ENCODE data around the gene APOB.

Gene APOB

DNA sequence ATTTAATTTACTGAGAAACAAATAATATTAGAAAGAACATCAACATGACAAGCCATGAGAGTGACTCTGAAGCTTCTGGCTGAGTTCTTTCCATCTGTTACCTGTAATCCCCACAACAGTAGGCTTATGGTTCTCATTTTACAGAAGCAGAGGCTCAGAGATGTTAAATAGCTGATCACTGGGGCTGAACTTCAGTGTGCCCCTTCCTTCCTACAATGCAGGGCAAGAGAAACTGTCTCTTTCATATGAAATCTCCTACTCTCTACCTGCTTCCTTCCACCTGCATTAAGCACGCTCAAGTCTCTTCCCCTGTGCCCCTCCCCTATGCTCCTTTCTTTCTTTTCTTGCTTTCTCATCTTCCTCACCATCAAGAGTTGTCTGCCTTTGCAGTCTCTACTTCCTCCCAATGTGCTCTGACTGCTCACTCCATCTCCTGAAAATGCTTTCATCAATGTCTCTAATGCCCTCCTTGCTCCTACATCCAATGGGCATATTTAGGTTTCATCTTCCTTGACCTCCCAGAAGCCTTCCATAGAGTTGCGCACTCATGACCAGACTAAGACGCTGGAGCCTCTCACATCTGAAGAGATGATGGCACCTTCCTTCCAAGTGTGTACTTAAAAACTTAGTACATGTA lies 23.7 kb downstream of the APOB start:
- DNase-seq (ENCODE audit: low read depth in 2 of 2): no peak

DNA sequence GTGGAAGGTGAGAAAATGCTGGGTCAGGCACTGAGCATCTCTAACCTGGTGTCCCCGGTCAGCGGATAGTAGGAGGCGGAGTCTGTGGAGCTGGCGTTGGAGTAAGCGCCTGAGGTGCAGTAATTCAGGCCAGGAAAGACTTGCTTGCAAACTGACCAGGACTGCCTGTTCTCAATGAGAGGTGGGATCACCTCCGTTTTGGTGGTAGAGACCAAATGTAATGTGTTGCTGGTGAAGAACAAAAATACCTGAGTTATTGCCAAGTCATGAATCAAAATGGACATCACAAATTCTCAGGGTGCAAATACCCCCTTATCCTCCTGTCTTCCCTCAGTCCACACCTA lies 24.2 kb downstream of the APOB start:
- DNase-seq (ENCODE audit: low read depth in 2 of 2): no peak

DNA sequence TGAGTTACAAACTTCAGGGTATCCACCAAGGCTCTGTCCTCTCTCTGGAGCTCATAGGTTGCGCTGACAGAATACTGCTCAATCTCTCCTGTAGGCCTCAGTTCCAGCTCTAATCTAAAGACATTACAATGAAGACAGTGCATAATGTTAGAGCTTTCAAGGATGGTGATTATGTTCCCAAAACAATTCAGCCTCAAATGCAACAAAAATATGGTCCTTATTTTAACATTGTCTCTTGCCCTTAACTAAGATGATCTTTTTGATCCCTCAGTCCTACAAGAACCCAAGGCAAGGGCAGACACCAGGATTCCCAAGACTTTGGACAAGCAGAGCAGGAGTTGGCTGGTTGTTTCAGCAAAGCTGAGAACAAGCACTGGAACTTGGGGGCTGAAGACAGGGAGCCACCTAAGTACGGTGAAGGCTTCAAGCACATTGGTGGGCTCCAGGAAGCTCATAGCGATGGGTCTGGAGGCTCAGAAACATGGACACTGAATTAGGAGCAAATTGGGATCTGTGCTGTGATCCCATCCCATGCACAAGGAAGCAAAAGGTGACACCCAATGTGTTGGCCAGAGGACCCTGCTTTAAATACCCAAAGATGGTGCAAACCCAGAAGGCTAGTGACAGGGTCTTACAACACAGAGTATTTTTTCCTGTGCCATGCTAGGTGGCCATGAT lies 24.7 kb downstream of the APOB start:
- DNase-seq (ENCODE audit: low read depth in 2 of 2): no peak

GRCh38 chr2:21018290-21018689 lies 25.6 kb downstream of the APOB start:
- DNase-seq (ENCODE audit: low read depth in 2 of 2): no peak

DNA sequence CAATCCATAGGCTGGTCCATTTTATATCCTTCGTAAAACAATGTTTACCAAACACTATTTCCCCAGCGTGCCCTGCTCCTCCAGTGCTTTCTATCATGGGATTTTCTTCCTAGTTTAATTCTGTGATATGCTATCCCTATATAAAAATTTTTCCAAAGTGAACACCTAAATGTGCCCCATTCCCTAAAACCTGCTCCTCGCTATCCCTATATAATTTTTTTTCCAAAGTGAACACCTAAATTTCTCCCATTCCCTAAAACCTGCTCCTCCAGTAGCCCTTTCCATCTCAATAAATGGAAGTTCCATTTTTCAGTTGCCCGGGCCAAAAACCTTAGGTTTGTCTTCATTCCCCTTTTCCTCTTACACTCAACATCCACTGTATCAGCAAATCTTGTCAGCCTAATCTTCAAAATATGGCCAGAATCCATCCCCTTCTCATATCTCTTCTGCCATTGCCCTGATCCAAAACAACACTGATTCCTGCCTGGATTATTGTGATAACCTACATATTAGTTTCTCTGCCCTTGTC lies 26.1 kb downstream of the APOB start:
- DNase-seq (ENCODE audit: low read depth in 2 of 2): no peak

- no peak for DNase-seq (ENCODE audit: low read depth in 2 of 2)
Measured at GRCh38 chr2:21015281-21015645, 28.6 kb downstream of the APOB start.

- DNase-seq (ENCODE audit: low read depth in 2 of 2): no peak
Measured at GRCh38 chr2:21014364-21015280, 29.3 kb downstream of the APOB start.

- DNase-seq (ENCODE audit: low read depth in 2 of 2): no peak
Measured at GRCh38 chr2:21013043-21013816, 30.6 kb downstream of the APOB start.

DNA sequence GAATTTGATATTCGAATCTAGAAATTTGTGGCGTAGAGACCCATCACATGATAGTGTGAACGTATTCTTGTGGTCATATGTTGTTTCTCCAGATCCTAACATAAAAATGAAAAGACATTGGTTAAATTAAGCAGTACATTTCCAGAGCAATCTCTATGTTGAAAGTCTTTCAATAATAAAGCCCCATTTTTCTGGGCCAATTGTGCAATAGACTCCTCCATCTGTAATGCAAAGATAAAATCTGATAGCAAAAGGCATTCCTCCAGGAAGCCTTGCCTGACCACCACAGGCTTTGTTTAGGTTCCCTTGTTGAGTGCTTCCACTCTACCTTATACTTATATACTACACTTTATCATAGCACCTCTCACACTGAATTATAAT lies 31.3 kb downstream of the APOB start:
- no peak for DNase-seq (ENCODE audit: low read depth in 2 of 2)

- DNase-seq (ENCODE audit: low read depth in 2 of 2): no peak
Measured at GRCh38 chr2:21011876-21012556, 31.9 kb downstream of the APOB start.

GRCh38 chr2:21011453-21011852 lies 32.4 kb downstream of the APOB start:
- DNase-seq (ENCODE audit: low read depth in 2 of 2): no peak

DNA sequence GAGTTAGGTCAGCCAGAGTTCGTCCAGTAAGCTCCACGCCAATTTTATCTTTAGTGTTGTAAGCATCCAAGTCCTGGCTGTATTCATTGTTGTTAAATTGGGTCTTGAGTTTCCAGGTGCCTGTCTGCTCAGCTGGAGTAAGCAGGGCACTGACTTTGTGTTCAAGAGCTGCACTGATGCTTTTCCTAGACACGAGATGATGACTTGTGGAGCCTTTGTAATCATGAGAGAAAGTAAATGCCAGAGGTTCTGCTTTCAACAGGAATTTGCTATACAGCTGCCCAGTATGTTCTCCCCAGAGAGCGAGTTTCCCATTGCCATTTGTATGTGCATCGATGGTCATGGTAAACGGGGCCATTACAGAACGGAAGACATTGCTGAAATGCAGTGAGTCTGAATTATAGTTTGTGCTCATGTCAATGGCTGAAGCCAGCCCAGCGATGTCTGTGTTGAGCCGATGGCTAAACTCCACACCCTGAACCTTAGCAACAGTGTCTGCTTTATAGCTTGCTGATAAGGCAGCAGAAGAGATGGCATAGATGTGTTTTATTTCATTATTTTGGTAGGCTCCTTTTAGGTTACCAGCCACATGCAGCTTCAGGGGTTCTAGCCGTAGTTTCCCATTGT lies 32.9 kb downstream of the APOB start:
- DNase-seq (ENCODE audit: low read depth in 2 of 2): no peak

GRCh38 chr2:21009662-21010225 lies 34.1 kb downstream of the APOB start:
- no peak for DNase-seq (ENCODE audit: low read depth in 2 of 2)

- no peak for DNase-seq (ENCODE audit: low read depth in 2 of 2)
Measured at GRCh38 chr2:21008790-21009661, 34.8 kb downstream of the APOB start.

DNA sequence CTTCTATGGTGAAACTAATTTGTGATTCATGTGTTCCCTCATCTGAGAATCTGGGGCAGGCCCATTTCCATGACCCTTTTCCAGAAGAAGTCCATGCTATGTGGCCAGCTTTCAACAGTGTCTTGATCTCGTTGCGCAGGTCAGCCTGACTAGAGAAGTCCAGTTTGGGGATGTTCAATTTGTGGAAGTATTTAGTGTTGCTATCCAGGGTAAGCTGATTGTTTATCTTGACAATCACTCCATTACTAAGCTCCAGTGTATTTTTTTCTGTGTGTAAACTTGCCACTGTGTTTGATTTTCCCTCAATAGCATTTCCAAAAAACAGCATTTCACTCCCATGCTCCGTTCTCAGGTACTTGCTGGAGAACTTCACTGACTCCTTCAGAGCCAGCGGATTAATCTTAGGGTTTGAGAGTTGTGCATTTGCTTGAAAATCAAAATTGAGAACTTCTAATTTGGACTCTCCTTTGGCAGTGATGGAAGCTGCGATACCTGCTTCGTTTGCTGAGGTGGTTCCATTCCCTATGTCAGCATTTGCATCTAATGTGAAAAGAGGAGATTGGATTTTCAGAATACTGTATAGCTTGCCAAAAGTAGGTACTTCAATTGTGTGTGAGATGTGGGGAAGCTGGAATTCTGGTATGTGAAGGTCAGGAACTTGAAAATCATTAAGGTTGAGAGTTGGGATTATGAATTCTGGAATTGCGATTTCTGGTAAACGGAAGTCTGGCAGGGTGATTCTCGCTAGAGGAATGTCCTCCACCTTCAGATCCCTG lies 35.7 kb downstream of the APOB start:
- no peak for DNase-seq (ENCODE audit: low read depth in 2 of 2)

DNA sequence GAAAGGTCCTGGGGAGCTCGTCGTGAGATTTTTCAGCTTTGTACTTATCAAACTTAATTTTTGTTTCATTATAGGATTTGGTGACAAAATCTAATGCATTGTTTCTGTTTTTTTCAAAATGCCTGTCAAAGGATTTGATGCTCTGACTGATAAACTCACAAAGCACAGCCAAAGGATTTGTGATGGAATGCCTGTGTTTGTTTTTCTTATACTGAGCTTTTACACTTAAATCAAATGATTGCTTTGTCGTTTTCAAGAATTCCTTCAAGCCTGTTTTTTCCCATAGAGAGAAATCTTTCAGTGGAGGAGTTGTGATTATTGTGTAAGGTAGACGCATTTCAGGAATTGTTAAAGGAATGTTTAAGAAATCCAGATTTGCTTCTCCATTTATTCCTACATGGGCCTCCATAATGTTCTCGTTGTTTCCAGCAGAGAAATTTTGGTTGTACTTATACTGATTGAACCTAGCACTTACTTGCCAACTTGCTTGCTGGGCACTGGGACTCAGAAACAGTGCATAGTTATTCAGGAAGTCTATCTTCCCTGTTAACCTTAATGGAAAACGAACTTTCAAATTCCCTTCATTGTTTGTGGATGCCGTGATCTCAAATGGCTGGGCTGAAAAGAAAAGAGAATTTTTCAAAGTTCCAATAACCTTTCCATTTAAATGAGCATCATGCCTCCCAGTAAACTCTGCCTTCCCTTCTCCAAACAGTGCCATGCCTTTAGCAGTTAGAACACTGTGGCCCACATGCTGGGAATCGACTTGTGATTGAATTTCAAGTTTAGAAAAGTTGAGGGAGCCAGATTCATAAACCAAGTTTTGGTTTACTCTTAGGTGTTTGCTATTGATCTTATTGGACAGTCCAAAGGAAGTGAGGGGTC lies 36.5 kb downstream of the APOB start:
- DNase-seq (ENCODE audit: low read depth in 2 of 2): no peak

DNA sequence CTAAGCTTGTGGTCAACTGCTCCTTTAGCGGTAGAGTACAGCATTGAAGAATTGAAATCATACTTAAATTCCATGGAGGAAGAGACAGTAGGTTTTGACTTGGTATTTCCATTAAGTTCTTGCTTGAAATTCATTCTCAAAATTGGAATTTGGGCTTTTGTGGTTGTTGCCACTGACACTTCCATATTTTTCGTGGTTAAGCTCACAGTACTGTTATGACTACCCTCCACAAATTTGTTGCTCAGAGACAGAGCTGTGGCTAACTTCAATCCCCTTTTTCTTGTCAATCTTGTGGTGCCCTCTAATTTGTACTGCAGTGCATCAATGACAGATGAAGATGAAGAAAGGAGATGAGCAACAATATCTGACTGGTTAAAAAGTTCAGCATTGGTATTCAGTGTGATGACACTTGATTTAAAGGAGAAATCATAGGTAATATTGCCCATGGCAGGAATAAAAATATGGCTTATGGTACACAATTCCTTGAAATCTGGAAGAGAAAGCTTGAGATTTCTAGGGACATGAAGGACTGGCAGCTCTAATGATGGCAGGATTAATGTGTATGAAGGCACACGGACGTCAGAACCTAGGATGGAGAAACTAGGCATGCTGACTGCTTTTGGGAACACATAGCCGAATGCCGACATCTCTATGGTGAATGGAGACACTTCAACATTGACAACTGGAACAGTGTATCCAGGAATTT lies 37.3 kb downstream of the APOB start:
- no peak for DNase-seq (ENCODE audit: low read depth in 2 of 2)

Measured in stimulated activated CD8-positive, alpha-beta memory T cell treated with anti-CD3 and anti-CD28 coated beads, Interleukin-15, amount 100 ng/mL, for 48 hours (primary cell).